HG02973 (cell line): ENCODE results near the gene ANAPC10.

ENCODE experiments used
- ATAC-seq: cut with Tn5 transposase; IDR thresholded peaks from one replicate; pipeline ENCODE4 v1.9.1; 2021; ENCODE audit warnings: moderate library complexity; ENCODE audit not compliant: unreplicated experiment

ANAPC10 gene

GRCh38 chr4:145075742-145076468 is 22.1 kb downstream of the ANAPC10 start:
- ATAC-seq, result no peak

GRCh38 chr4:145071560-145071959 is 26.4 kb downstream of the ANAPC10 start:
- ATAC-seq, result no peak

GRCh38 chr4:145069361-145069760 is 28.6 kb downstream of the ANAPC10 start:
- ATAC-seq, result no peak

- ATAC-seq, result no peak
Observed at GRCh38 chr4:145066063-145066501, 31.9 kb downstream of the ANAPC10 start.

GRCh38 chr4:145061318-145061920 is 36.6 kb downstream of the ANAPC10 start:
- peak; percentile 73 for ATAC-seq

GRCh38 chr4:145058256-145058655 is 39.7 kb downstream of the ANAPC10 start:
- no peak for ATAC-seq

- ATAC-seq, result no peak
Observed at GRCh38 chr4:145056325-145057130, 41.5 kb downstream of the ANAPC10 start.

- no peak for ATAC-seq
Observed at GRCh38 chr4:145055533-145056257, 42.3 kb downstream of the ANAPC10 start.

- no peak for ATAC-seq
Observed at GRCh38 chr4:145049241-145049640, 48.8 kb downstream of the ANAPC10 start.

- ATAC-seq, result no peak
Observed at GRCh38 chr4:145048817-145049216, 49.2 kb downstream of the ANAPC10 start.

GRCh38 chr4:145047151-145047550 is 50.8 kb downstream of the ANAPC10 start:
- ATAC-seq, result peak; percentile 64

- no peak for ATAC-seq
Observed at GRCh38 chr4:145045180-145045579, 52.8 kb downstream of the ANAPC10 start.

GRCh38 chr4:145044341-145044740 is 53.7 kb downstream of the ANAPC10 start:
- no peak for ATAC-seq

GRCh38 chr4:145043306-145043705 is 54.7 kb downstream of the ANAPC10 start:
- no peak for ATAC-seq

- no peak for ATAC-seq
Observed at GRCh38 chr4:145042601-145043285, 55.3 kb downstream of the ANAPC10 start.

- ATAC-seq, result peak; percentile 95
Observed at GRCh38 chr4:145041378-145041777, 56.6 kb downstream of the ANAPC10 start.

- no peak for ATAC-seq
Observed at GRCh38 chr4:145035494-145036136, 62.4 kb downstream of the ANAPC10 start.

- no peak for ATAC-seq
Observed at GRCh38 chr4:145034727-145035211, 63.2 kb downstream of the ANAPC10 start.

GRCh38 chr4:145019346-145019745 is 78.7 kb downstream of the ANAPC10 start:
- no peak for ATAC-seq

- no peak for ATAC-seq
Observed at GRCh38 chr4:145014365-145014764, 83.6 kb downstream of the ANAPC10 start.
